K562 (cell line): ENCODE data around the gene ABHD16B. TPM values are rescaled to one million over a fixed set of nuclear protein-coding genes. Genes with fewer than 3 reads are reported as not detected.

ENCODE experiments used
- ATAC-seq: fragments of 200-7000 bp; cut with Tn5 transposase; 3 replicates; pipeline ENCODE4 v1.9.1; 2020; ENCODE audit warnings: moderate library complexity
- BruUV-seq: library from RNA; stranded (reverse); fragments of 400-500 nt; replicated peaks from 2 replicates; lab custom pipeline; 2021; lab: Mats Ljungman, UMichigan
- CTCF ChIA-PET: fragments of 300-600 bp; formaldehyde crosslinking; extraction: SDS; loops from one replicate; lab custom pipeline; 2021; ENCODE audit warnings: low intra/inter-chr PET ratio; lab: Yijun Ruan, JAX
- POLR2A ChIA-PET: fragments of 300-600, 350-650 bp; sonication (Branson Sonifier 250); formaldehyde crosslinking; extraction: SDS; loops from one replicate; lab custom pipeline; 2021; ENCODE audit warnings: antibody characterized with exemption, inconsistent platforms; lab: Yijun Ruan, JAX
- DNase-seq, 4 experiments: peaks; one replicate each; pipeline versions ENCODE4 v3.0.0 to v3.0.0-alpha.2; 2011 to 2018; ENCODE audit warnings: low spot score in 3 of 4, mixed read lengths in 3 of 4; ENCODE audit errors: extremely low read depth in 1 of 4
- FAIRE-seq: peaks from 2 replicates; lab custom pipeline; 2011; peaks lifted over from hg19 to GRCh38; lab: Jason Lieb, UNC
- H2AFZ ChIP-seq: 2 replicates; pipeline ENCODE4 v1.6.0; 2011; ENCODE audit warnings: low read depth, low read length, control low read depth, inconsistent platforms
- H3K27ac ChIP-seq: fragments of 200-600 bp; 3 replicates; pipeline ENCODE4 v1.8.0; 2011; ENCODE audit warnings: low read depth, mild to moderate bottlenecking, control low read depth, inconsistent platforms, low read length, moderate library complexity, mixed read lengths; ENCODE audit errors: extremely low read depth
- H3K27me3 ChIP-seq, 2 experiments: fragments of 300-600 bp in 1 of 2; 2 replicates in 1 of 2; 3 replicates in 1 of 2; pipeline versions ENCODE4 v1.6.0 to v1.8.0; 2011; ENCODE audit warnings: inconsistent platforms in 2 of 2, low read length in 2 of 2, mild to moderate bottlenecking in 1 of 2, mixed read lengths in 1 of 2, moderate library complexity in 1 of 2; ENCODE audit not compliant: control insufficient read depth in 2 of 2, insufficient read depth in 2 of 2
- H3K36me3 ChIP-seq: fragments of 300-600 bp; 3 replicates; pipeline ENCODE4 v1.8.0; 2011; ENCODE audit warnings: mild to moderate bottlenecking, low read length, inconsistent platforms; ENCODE audit not compliant: control insufficient read depth, insufficient read depth
- H3K4me1 ChIP-seq, 2 experiments: fragments of 200-600 bp in 1 of 2; replicated peaks in 1 of 2; 2 replicates in 1 of 2; 3 replicates in 1 of 2; pipeline versions ENCODE4 v1.5.1 to v1.8.0; 2011; ENCODE audit warnings: inconsistent platforms in 2 of 2, low read length in 2 of 2, mild to moderate bottlenecking in 1 of 2, mixed read lengths in 1 of 2, moderate library complexity in 1 of 2; ENCODE audit not compliant: control insufficient read depth in 2 of 2, insufficient read depth in 2 of 2
- H3K4me2 ChIP-seq: 2 replicates; pipeline ENCODE4 v1.6.1; 2011; ENCODE audit warnings: low read length, control low read depth, inconsistent platforms, mixed read lengths; ENCODE audit not compliant: insufficient read depth
- H3K4me3 ChIP-seq: fragments of 200-600 bp; sonication (generic), shearing (Covaris generic); 2 replicates; pipeline ENCODE4 v1.5.1; 2016; ENCODE audit warnings: control low read depth, inconsistent platforms
- H3K79me2 ChIP-seq: fragments of 200-600 bp; 3 replicates; pipeline ENCODE4 v1.8.0; 2011; ENCODE audit warnings: low read length, inconsistent platforms; ENCODE audit not compliant: control insufficient read depth, insufficient read depth
- H3K9ac ChIP-seq, 2 experiments: 2 replicates each; pipeline versions ENCODE4 v1.6.0 to v1.6.1; 2011; ENCODE audit warnings: low read depth in 2 of 2, low read length in 2 of 2, control low read depth in 1 of 2, inconsistent platforms in 1 of 2, mild to moderate bottlenecking in 1 of 2, mixed read lengths in 1 of 2; ENCODE audit not compliant: insufficient read depth in 1 of 2
- H3K9me1 ChIP-seq: one replicate; pipeline ENCODE4 v1.6.0; 2011; ENCODE audit warnings: inconsistent platforms, mild to moderate bottlenecking, low read length, moderate library complexity; ENCODE audit not compliant: control insufficient read depth, insufficient read depth
- H3K9me3 ChIP-seq: replicated peaks from 2 replicates; pipeline ENCODE4 v1.5.1; 2011; ENCODE audit warnings: low read depth, low read length, inconsistent platforms; ENCODE audit not compliant: control insufficient read depth, insufficient read depth
- H4K20me1 ChIP-seq: replicated peaks from 2 replicates; pipeline ENCODE4 v1.6.1; 2011; ENCODE audit warnings: low read length, inconsistent platforms, mixed read lengths; ENCODE audit not compliant: control insufficient read depth, insufficient read depth
- CEBPG ChIP-seq, 3 experiments: fragments of 200-800 bp in 1 of 3; sonication (Bioruptor generic) in 1 of 3; sonication (generic) in 1 of 3; formaldehyde crosslinking in 1 of 3; IDR thresholded peaks in 2 of 3; conservative IDR thresholded peaks in 1 of 3; 2 replicates each; pipeline versions ENCODE4 v1.6.1 to v1.8.0; 2016 to 2022; ENCODE audit warnings: missing compliant biosample characterization in 2 of 3, missing genetic modification characterization in 2 of 3, mild to moderate bottlenecking in 1 of 3, missing genetic modification reagents in 1 of 3
- NR2C1 ChIP-seq, 2 experiments: fragments of 450-650 bp; IDR thresholded peaks; 2 replicates each; pipeline ENCODE4 v1.6.1; 2017; ENCODE audit warnings: mild to moderate bottlenecking in 2 of 2, antibody characterized with exemption in 1 of 2, inconsistent platforms in 1 of 2, missing compliant biosample characterization in 1 of 2, missing genetic modification characterization in 1 of 2
- SMARCE1 ChIP-seq: fragments of 450-650 bp; IDR thresholded peaks from 2 replicates; pipeline ENCODE4 v1.7.1; 2016; ENCODE audit warnings: mild to moderate bottlenecking
- WGBS: fragments of 100-300 bp; shearing (Covaris generic); methylation state at CpG from one replicate; pipeline ENCODE4 v1.1.6; 2016; ENCODE audit warnings: low coverage, mixed read lengths; ENCODE audit not compliant: insufficient coverage; ENCODE audit errors: missing lambda C conversion rate; 5-methylcytosine and 5-hydroxymethylcytosine counted together
- in situ Hi-C: fragments of 300-500 bp; cut with MboI; formaldehyde crosslinking; loops from 4 replicates; pipeline ENCODE4 v1.15.0; 2018; ENCODE audit warnings: inconsistent platforms, mixed read lengths
- intact Hi-C: fragments of 100-400 bp; cut with micrococcal nuclease; formaldehyde crosslinking; loops from 2 replicates; pipeline ENCODE4 v1.14.2; 2022
- polyA plus RNA-seq, 8 experiments: library from polyadenylated mRNA; depleted of rRNA in 4 of 8; stranded (reverse) in 5 of 8; unstranded in 3 of 8; fragments of >200 nt; fragmentation: Nextera tagmentation in 2 of 8; fragmentation: Illumina TruSeq in 1 of 8; extraction: Ambion mirVana in 2 of 8; extraction: Trizol in 1 of 8; gene quantifications; 2 replicates each; pipeline versions ENCODE4 v1.2.1 to v1.2.3, GENCODE V29; 2011 to 2014; ENCODE audit warnings: inconsistent platforms in 1 of 8, missing spikeins in 1 of 8
- total RNA-seq, 7 experiments: library from RNA; depleted of rRNA in 6 of 7; stranded (reverse); fragments of >200 nt in 6 of 7; fragmentation: Illumina TruSeq in 2 of 7; extraction: Trizol in 2 of 7; gene quantifications; 2 replicates each; pipeline versions ENCODE4 v1.2.1 to v1.2.3, GENCODE V29; 2011 to 2021; ENCODE audit warnings: low replicate concordance in 1 of 7
- TF ChIP-seq, protein P1 (sequence below): sonication (generic); formaldehyde crosslinking; IDR thresholded peaks from 2 replicates; pipeline ENCODE4 v1.8.1; 2023; ENCODE audit warnings: mild to moderate bottlenecking, missing genetic modification reagents
- TF ChIP-seq, protein P2 (sequence below): sonication (generic); formaldehyde crosslinking; IDR thresholded peaks from 2 replicates; pipeline ENCODE4 v1.8.1; 2023; ENCODE audit warnings: missing genetic modification reagents, mild to moderate bottlenecking, borderline replicate concordance
- TF ChIP-seq, protein P3 (sequence below): fragments of 450-650 bp; formaldehyde crosslinking; conservative IDR thresholded peaks from 2 replicates; pipeline ENCODE4 v1.4.0; 2022; ENCODE audit warnings: mild to moderate bottlenecking, missing genetic modification characterization

Gene ABHD16B
- total and polyA plus RNA-seq, 9 of the 15 experiments (the other 6 are each of a cell fraction or from before 2014, with no cell fraction given), result not detected

DNA sequence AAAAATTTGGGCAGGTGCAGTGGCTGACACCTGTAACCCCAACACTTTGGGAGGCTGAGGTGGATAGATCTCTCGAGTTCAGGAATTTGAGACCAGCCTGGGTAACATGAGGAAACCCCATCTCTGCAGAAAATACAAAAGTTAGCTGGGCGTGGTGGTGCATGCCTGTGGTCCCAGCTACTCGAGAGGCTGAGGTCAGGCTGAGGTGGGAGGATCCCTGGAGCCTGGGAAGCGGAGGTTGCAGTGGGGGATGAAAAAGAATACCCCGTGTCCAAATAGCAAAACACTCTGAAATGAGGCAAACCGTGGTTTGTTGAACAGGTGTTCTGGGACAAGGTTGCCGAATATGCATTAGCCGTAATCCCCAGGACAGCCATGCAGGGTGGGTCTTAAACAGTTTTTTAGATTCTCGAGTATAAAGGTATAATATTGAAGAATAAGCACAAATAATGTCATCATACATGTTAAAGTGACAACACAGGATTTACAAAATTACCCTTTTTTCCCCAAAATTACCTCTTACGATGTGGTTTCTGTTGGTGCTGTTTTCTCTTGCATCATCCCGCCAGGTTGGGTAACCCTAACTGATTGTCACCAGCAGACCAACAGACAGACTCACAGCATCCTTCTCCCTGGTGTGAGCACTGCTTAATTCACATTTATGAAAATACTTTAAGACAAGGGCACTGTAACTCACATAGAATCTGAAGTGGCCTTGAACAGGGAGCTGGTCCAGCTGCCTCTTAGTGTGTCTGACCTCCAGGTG is 42.7 kb downstream of the ABHD16B start (continued):
- TF ChIP-seq, protein P1, sequence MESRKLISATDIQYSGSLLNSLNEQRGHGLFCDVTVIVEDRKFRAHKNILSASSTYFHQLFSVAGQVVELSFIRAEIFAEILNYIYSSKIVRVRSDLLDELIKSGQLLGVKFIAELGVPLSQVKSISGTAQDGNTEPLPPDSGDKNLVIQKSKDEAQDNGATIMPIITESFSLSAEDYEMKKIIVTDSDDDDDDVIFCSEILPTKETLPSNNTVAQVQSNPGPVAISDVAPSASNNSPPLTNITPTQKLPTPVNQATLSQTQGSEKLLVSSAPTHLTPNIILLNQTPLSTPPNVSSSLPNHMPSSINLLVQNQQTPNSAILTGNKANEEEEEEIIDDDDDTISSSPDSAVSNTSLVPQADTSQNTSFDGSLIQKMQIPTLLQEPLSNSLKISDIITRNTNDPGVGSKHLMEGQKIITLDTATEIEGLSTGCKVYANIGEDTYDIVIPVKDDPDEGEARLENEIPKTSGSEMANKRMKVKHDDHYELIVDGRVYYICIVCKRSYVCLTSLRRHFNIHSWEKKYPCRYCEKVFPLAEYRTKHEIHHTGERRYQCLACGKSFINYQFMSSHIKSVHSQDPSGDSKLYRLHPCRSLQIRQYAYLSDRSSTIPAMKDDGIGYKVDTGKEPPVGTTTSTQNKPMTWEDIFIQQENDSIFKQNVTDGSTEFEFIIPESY (CRISPR knock-in tag), result no peak
- TF ChIP-seq, all 486 proteins: peak for 2

DNA sequence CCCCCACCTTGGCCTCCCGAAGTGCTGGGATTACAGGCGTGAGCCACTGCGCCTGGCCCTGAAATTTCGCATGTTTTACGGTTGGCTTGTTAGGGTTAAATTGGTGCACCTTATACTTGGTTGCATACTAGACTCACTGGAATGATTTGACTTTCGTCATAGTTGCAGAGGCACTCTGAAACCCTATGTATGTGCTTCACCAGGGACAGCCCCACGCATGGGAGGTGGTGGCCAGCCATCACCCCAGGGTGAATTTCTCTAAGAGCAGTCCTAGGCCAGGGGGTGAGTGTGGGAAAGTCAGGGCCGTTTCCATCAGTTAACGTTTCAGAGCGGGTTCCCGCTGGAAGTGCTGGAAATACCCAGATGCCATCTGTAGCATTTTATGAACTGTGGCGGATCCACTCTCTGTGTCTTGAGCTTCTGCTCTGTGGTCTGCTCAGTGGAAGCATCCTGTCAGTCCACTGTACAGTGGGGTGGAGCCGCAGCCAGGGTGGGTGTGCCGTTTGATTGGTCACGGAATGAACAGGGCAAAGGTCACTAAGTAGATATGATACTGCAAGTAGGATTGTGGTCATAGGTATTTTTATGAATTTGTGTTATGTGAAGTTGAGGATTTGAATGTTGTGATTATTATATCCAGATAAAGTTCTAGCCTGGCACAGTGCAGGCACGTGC is 46.8 kb downstream of the ABHD16B start:
- Histone ChIP-seq H3K4me3 (no peak overlapping the region), H3K9me3 (no peaks in the 10 kb centered on the region), H3K36me3 (peaks cover 8% of the 10 kb centered on the region; the same call in 1 of the 3 replicates), H3K9me1 (no peaks in the 10 kb centered on the region), H3K4me1 (peaks cover 0 to 18% of the 10 kb centered on the region in 2 experiments; a peak in 2 of 5 replicates), H4K20me1 (no peaks in the 10 kb centered on the region), H3K27ac (no peak overlapping the region), H3K27me3 (no peaks in the 10 kb centered on the region), H3K79me2 (peaks cover 84% of the 10 kb centered on the region), H3K9ac (no peak overlapping the region), H2AFZ (no peak overlapping the region), H3K4me2 (no peak overlapping the region)
- DNase-seq (peak in 1 of 4 experiments; percentile 10), FAIRE-seq (peak; percentile 29), ATAC-seq (0 out of 3 replicates have a peak, but pooled peaks have one; percentile 33)
- CTCF ChIA-PET, result interaction anchor here (0.5 kb wide), 1 partner anchor 10 kb away, joined by 3 read pairs; no protein-coding TSS in a partner anchor
- BruUV-seq, result no TSS peak
- in situ Hi-C loops (no loop called here), intact Hi-C loops (loop anchor here (5.0 kb wide), 1 partner anchor 64 kb away; no protein-coding TSS in a partner anchor)
- WGBS, result 89% methylated on average over 16 of the region's 16 CpGs
- POLR2A ChIA-PET, result interaction anchor here (1.6 kb wide), 1 partner anchor 9 kb away, joined by 3 read pairs; no protein-coding TSS in a partner anchor
- TF ChIP-seq, protein P2, sequence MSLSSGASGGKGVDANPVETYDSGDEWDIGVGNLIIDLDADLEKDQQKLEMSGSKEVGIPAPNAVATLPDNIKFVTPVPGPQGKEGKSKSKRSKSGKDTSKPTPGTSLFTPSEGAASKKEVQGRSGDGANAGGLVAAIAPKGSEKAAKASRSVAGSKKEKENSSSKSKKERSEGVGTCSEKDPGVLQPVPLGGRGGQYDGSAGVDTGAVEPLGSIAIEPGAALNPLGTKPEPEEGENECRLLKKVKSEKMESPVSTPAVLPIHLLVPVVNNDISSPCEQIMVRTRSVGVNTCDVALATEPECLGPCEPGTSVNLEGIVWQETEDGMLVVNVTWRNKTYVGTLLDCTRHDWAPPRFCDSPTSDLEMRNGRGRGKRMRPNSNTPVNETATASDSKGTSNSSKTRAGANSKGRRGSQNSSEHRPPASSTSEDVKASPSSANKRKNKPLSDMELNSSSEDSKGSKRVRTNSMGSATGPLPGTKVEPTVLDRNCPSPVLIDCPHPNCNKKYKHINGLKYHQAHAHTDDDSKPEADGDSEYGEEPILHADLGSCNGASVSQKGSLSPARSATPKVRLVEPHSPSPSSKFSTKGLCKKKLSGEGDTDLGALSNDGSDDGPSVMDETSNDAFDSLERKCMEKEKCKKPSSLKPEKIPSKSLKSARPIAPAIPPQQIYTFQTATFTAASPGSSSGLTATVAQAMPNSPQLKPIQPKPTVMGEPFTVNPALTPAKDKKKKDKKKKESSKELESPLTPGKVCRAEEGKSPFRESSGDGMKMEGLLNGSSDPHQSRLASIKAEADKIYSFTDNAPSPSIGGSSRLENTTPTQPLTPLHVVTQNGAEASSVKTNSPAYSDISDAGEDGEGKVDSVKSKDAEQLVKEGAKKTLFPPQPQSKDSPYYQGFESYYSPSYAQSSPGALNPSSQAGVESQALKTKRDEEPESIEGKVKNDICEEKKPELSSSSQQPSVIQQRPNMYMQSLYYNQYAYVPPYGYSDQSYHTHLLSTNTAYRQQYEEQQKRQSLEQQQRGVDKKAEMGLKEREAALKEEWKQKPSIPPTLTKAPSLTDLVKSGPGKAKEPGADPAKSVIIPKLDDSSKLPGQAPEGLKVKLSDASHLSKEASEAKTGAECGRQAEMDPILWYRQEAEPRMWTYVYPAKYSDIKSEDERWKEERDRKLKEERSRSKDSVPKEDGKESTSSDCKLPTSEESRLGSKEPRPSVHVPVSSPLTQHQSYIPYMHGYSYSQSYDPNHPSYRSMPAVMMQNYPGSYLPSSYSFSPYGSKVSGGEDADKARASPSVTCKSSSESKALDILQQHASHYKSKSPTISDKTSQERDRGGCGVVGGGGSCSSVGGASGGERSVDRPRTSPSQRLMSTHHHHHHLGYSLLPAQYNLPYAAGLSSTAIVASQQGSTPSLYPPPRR (CRISPR knock-in tag), result no peak
- TF ChIP-seq SMARCE1, result no peak
- TF ChIP-seq, protein P3, sequence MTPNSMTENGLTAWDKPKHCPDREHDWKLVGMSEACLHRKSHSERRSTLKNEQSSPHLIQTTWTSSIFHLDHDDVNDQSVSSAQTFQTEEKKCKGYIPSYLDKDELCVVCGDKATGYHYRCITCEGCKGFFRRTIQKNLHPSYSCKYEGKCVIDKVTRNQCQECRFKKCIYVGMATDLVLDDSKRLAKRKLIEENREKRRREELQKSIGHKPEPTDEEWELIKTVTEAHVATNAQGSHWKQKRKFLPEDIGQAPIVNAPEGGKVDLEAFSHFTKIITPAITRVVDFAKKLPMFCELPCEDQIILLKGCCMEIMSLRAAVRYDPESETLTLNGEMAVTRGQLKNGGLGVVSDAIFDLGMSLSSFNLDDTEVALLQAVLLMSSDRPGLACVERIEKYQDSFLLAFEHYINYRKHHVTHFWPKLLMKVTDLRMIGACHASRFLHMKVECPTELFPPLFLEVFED (CRISPR knock-in tag), result no peak
- no peak for TF ChIP-seq CEBPG (CRISPR knock-in tag; IDR thresholded peaks at IDR 0.05)
- no peak for TF ChIP-seq CEBPG (tag; conservative IDR thresholded peaks at IDR 0.05 in 1 of 2, IDR thresholded peaks at IDR 0.05 in 1 of 2)
- TF ChIP-seq NR2C1 (IDR thresholded peaks at IDR 0.05), result no peak
- TF ChIP-seq NR2C1 (tag; IDR thresholded peaks at IDR 0.05), result no peak
